Right forelimb (tissue), 1 donor: ENCODE measurements around the gene ADAM10.

Experiments
- DNase-seq: peaks from one replicate; pipeline ENCODE4 v3.0.0-alpha.2; 2018

Gene ADAM10

DNA sequence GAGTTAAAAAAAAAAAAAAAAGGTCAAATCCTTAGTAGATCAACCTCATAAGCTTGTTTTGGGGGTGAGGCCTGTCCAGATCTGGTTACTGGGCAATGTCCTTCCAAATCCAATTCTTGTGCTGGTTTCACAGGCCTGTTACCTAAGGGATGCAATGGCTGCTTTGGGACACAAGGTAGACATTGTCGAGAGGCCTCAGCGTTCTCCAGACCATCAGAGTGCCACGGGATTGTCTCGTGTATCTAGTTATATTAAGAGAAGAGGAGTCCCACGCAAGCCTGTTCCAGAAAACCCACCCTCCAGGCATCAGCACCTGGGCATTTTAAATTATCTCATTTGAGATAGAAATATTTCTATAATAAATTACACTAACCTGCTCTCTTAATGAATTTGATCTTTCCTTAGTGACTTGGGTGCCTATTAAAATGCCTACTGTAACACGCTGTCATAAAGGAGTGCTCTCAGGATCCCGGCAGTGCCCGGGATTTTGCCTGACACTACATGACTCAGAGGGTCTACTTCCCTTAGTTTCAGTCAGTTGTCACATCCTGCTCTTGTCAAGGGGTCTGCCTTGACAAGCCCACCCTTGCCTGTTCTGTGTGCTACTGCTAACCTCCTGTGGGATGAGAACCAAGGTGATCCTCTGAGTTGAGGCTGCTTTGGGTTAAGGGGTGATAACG lies 201.7 kb downstream of the ADAM10 start:
- no peak for DNase-seq

DNA sequence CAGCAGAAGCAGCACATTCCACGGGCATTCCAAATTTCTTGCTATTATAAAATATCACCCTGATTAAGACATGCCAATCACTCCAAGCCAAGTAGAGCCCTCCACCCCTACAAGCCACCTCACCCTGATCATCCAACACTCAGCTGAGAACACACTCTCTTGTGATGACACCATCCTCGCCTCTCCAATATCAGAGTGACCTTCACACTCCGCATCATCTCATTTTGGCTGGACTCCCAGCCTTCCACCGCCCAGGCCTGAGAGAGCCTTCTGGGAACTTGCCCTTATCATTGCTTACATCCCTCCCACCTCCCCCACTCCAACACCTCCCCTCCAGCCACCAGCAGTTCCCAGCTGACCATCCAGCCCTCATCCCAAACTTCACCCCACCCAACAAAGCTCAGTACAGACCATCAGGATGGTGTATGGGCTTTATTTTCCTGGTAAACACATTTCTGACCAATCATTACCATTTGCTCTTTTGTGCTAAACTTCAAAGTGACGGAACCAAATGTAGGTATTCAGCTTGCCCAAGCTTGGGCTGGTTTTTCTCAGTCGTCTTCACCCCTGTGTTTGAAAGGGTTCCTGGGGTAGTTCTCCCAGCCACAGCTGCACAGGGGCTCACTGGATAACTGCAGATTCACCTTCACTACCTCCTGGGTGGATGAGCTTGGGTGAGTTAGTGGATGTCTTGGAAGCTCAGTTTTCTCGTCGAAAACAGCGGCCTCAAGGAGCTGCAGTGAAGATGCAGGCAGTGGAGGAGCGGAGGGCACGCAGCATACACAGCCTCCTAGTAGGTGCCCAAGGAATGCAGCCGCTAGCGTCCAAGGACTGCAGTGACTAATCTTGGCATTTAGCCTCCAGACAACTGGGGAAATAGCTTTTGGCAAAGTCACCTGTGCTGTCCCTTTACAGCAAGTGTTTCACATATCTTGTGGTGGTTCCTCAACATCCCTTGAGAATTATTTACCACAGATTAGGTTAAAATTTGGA lies 202.6 kb downstream of the ADAM10 start:
- no peak for DNase-seq

GRCh38 chr15:58546066-58546591 lies 203.4 kb downstream of the ADAM10 start:
- no peak for DNase-seq

GRCh38 chr15:58545307-58546065 lies 204.0 kb downstream of the ADAM10 start:
- no peak for DNase-seq

- no peak for DNase-seq
These were observed 204.8 kb downstream of the ADAM10 start for GRCh38 chr15:58544756-58545155.

DNA sequence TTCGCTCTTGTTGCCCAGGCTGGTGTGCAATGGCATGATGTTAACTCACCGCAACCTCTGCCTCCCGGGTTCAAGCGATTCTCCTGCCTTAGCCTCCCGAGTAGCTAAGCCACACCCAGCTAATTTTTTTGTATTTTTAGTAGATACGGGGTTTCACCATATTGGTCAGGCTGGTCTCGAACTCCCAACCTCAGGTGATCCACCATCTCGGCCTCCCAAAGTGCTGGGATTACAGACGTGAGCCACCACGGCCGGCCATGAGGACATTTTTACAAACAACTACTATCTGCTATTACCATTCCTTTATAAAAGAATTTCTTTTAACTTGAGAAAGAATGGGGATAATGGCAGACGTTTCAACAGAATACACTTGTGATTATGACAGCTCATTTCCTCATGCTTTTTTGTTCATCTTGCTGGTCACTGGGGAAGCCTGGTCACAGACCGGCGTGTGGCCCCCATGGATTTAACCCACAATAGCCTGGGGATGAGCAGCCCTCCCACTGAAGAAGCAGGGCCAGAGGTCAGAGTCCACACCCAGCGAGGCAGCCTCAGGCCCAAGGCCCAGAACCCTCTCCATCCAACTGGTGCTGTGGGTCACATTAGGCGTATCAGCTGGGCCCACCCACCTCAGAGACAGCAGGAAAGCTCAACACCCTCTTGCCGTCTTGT lies 205.7 kb downstream of the ADAM10 start:
- DNase-seq = no peak

- DNase-seq = peak; percentile 21
These were observed 208.0 kb downstream of the ADAM10 start for GRCh38 chr15:58541410-58542087.

- DNase-seq = no peak
These were observed 210.0 kb downstream of the ADAM10 start for GRCh38 chr15:58539548-58539947.

DNA sequence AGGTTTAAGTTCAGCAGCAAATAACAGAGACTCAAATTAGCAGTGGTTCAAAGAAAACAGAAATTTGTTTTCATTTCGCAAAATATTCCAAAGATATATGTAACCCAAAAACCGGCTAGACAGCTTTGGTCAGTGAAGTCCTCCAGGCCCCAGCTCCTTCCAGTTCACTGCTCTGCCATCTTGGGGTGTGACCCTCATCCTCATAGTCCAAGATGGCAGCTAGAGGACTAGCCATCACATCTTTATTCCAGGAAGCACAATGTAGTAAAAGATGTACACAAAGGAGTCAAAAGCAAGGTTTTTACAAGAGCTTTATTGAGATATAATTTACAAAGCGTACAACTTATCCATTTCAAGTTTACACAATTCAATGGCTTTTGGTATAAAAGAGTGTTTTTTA lies 210.6 kb downstream of the ADAM10 start:
- DNase-seq = no peak
